ENCODE results near the gene ZNRF2. TPM values are rescaled to one million over a fixed set of nuclear protein-coding genes. Genes with fewer than 3 reads are reported as not detected.

The ZNRF2 gene
- total RNA-seq, 4 donors from 2014 or later = 32.9 to 43.1 (median 35.4) TPM

GRCh38 chr7:30365621-30366020, 81.2 kb downstream of the ZNRF2 start:
- no peak for TF ChIP-seq CTCF (IDR thresholded peaks at IDR 0.05)
- TF ChIP-seq POLR2A (IDR thresholded peaks at IDR 0.05) = no peak
- no peak overlapping the region for H3K4me3 ChIP-seq (ENCODE audit: low read depth, poor library complexity, severe bottlenecking)
- 82 to 88% methylated on average over 3 of the region's 3 CpGs for WGBS, 2 donors
- no peak for DNase-seq (ENCODE audit: low spot score in 2 of 2)
- intact Hi-C loops (cut with DNase I; ENCODE audit: low total_unique reads) = no loop called here

- 57 to 58% methylated on average over 2 of the region's 2 CpGs for WGBS, 2 donors
- H3K4me3 ChIP-seq (ENCODE audit: low read depth, poor library complexity, severe bottlenecking) = no peak overlapping the region
- intact Hi-C loops (cut with DNase I; ENCODE audit: low total_unique reads) = no loop called here
- TF ChIP-seq CTCF (IDR thresholded peaks at IDR 0.05) = no peak
- no peak for TF ChIP-seq POLR2A (IDR thresholded peaks at IDR 0.05)
- no peak for DNase-seq (ENCODE audit: low spot score in 2 of 2)
Measured at GRCh38 chr7:30366606-30367005, 82.2 kb downstream of the ZNRF2 start.

GRCh38 chr7:30367561-30367960, 83.2 kb downstream of the ZNRF2 start:
- H3K4me3 ChIP-seq (ENCODE audit: low read depth, poor library complexity, severe bottlenecking) = no peak overlapping the region
- DNase-seq (ENCODE audit: low spot score in 2 of 2) = no peak

GRCh38 chr7:30369879-30370278, 85.5 kb downstream of the ZNRF2 start:
- no peak overlapping the region for H3K4me3 ChIP-seq (ENCODE audit: low read depth, poor library complexity, severe bottlenecking)
- intact Hi-C loops (cut with DNase I; ENCODE audit: low total_unique reads) = no loop called here
- TF ChIP-seq POLR2A (IDR thresholded peaks at IDR 0.05) (no peak), CTCF (IDR thresholded peaks at IDR 0.05) (no peak)
- no peak for DNase-seq (ENCODE audit: low spot score in 2 of 2)

More at GRCh38 chr7:30367561-30367960, 83.2 kb downstream of the ZNRF2 start:
- 72 to 84% methylated on average over 2 of the region's 2 CpGs for WGBS, 2 donors
- intact Hi-C loops (cut with DNase I; ENCODE audit: low total_unique reads) = no loop called here
- no peak for TF ChIP-seq POLR2A (IDR thresholded peaks at IDR 0.05)
- no peak for TF ChIP-seq CTCF (IDR thresholded peaks at IDR 0.05)

- 95 to 96% methylated on average over 5 of the region's 5 CpGs for WGBS, 2 donors
- TF ChIP-seq CTCF (IDR thresholded peaks at IDR 0.05) (no peak), POLR2A (IDR thresholded peaks at IDR 0.05) (no peak)
- intact Hi-C loops (cut with DNase I; ENCODE audit: low total_unique reads) = no loop called here
- H3K4me3 ChIP-seq (ENCODE audit: low read depth, poor library complexity, severe bottlenecking) = no peak overlapping the region
- DNase-seq (ENCODE audit: low spot score in 2 of 2) = no peak
Measured at GRCh38 chr7:30371321-30371720, 86.9 kb downstream of the ZNRF2 start.

GRCh38 chr7:30378275-30378674, 93.9 kb downstream of the ZNRF2 start:
- no peak for DNase-seq (ENCODE audit: low spot score in 2 of 2)
- no peak overlapping the region for H3K4me3 ChIP-seq (ENCODE audit: low read depth, poor library complexity, severe bottlenecking)
- TF ChIP-seq CTCF (IDR thresholded peaks at IDR 0.05) (no peak), POLR2A (IDR thresholded peaks at IDR 0.05) (no peak)
- WGBS, 2 donors = 86 to 87% methylated on average over 1 of the region's 1 CpG
- intact Hi-C loops (cut with DNase I; ENCODE audit: low total_unique reads) = no loop called here
